OCI-LY7 (cell line): ENCODE results near the gene TMEM72.

Source experiments
- EZH2phosphoT487 ChIP-seq: fragments of 200-600 bp; sonication (generic); IDR thresholded peaks from 2 replicates; pipeline ENCODE4 v1.6.1; 2018; ENCODE audit warnings: low read depth, borderline replicate concordance, mild to moderate bottlenecking, mixed run types, antibody characterized with exemption, low read length, moderate library complexity, mixed read lengths
- TF ChIP-seq, protein P1 (sequence below): fragments of 200-600 bp; sonication (generic); conservative IDR thresholded peaks from 2 replicates; pipeline ENCODE4 v1.5.1; 2014; ENCODE audit warnings: mild to moderate bottlenecking, antibody characterized with exemption, low read length, moderate library complexity, mixed read lengths

- TF ChIP-seq, protein P1, sequence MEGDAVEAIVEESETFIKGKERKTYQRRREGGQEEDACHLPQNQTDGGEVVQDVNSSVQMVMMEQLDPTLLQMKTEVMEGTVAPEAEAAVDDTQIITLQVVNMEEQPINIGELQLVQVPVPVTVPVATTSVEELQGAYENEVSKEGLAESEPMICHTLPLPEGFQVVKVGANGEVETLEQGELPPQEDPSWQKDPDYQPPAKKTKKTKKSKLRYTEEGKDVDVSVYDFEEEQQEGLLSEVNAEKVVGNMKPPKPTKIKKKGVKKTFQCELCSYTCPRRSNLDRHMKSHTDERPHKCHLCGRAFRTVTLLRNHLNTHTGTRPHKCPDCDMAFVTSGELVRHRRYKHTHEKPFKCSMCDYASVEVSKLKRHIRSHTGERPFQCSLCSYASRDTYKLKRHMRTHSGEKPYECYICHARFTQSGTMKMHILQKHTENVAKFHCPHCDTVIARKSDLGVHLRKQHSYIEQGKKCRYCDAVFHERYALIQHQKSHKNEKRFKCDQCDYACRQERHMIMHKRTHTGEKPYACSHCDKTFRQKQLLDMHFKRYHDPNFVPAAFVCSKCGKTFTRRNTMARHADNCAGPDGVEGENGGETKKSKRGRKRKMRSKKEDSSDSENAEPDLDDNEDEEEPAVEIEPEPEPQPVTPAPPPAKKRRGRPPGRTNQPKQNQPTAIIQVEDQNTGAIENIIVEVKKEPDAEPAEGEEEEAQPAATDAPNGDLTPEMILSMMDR = no peak
- no peak for TF ChIP-seq EZH2phosphoT487
Measured at GRCh38 chr10:44935201-44935965, 24.2 kb downstream of the TMEM72 start.
